ENCODE measurements around the gene AMN1.

The AMN1 gene

DNA sequence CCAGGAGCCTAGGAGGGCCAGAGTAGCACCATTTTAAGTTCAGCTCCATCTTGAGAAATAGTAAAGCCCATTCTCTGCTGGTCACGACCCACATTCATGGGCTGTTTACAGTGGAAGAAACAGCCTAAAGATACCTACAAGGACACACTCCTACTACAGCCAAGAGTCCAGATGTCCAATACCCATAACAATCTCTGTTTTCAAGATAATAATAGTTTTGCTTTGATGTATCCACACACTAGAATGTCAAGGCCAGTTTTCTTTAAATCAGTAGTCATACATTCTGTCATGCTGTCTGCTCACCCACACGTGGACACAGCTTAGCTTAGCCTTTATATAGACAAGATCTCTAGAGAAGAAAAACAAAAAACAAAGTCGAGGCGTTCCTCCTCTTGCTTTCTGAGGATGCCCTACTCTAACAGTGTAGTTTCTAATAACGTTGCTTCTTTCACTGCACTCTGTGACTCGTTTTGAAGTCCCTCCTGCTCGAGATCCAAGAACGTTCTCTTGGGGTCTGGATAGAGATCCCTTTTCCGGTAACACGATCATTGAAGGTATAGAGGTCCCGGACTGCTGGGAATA lies 87.2 kb downstream of the AMN1 start:
- no peak overlapping the region for H3K27ac ChIP-seq (ENCODE audit: low read depth, low read length, poor library complexity, severe bottlenecking)
- H3F3A ChIP-seq (ENCODE audit: insufficient read depth, low read length): no peaks in the 10 kb centered on the region

DNA sequence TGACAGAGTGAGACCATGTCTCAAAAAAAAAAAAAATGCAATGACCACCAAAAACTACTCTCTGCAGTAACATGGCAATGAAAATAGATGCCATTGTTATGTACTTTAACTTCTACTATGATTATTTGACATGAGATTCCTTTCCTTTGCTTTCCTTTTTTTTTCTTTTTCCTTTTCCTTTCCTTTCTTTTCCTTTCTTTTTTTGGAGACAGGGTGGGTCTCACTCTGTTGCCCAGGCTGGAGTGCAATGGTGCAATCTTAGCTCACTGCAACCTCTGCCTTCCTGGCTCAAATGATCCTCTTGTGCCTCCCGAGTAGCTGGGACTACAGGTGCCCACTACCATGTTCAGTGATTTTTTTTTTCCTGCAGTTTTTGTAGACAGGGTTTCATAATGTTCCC lies 94.2 kb downstream of the AMN1 start:
- TF ChIP-seq, protein P1, sequence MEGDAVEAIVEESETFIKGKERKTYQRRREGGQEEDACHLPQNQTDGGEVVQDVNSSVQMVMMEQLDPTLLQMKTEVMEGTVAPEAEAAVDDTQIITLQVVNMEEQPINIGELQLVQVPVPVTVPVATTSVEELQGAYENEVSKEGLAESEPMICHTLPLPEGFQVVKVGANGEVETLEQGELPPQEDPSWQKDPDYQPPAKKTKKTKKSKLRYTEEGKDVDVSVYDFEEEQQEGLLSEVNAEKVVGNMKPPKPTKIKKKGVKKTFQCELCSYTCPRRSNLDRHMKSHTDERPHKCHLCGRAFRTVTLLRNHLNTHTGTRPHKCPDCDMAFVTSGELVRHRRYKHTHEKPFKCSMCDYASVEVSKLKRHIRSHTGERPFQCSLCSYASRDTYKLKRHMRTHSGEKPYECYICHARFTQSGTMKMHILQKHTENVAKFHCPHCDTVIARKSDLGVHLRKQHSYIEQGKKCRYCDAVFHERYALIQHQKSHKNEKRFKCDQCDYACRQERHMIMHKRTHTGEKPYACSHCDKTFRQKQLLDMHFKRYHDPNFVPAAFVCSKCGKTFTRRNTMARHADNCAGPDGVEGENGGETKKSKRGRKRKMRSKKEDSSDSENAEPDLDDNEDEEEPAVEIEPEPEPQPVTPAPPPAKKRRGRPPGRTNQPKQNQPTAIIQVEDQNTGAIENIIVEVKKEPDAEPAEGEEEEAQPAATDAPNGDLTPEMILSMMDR (IDR thresholded peaks at IDR 0.05; ENCODE audit: low read length): no peak
- TF ChIP-seq EZH2 (IDR thresholded peaks at IDR 0.05; ENCODE audit: borderline replicate concordance, low read length): no peak
- H3K4me3 ChIP-seq (ENCODE audit: low read depth, low read length, poor library complexity, severe bottlenecking): no peak overlapping the region
- H3K36me3 ChIP-seq (ENCODE audit: insufficient read depth, low read length): no peaks in the 10 kb centered on the region
- H3K4me2 ChIP-seq (ENCODE audit: low read length): no peak overlapping the region
- H3K9me3 ChIP-seq (ENCODE audit: low read length): no peaks in the 10 kb centered on the region
- H3F3A ChIP-seq (ENCODE audit: insufficient read depth, low read length): no peaks in the 10 kb centered on the region
- no peak overlapping the region for H3K9ac ChIP-seq (ENCODE audit: low read length)
- no peaks in the 10 kb centered on the region for H3K9me2 ChIP-seq (ENCODE audit: low read depth, low read length)
- H3K79me2 ChIP-seq (ENCODE audit: insufficient read depth, low read length): no peaks in the 10 kb centered on the region
- H4K20me1 ChIP-seq (ENCODE audit: insufficient read depth, low read length): no peaks in the 10 kb centered on the region
- H3K27ac ChIP-seq (ENCODE audit: low read depth, low read length, poor library complexity, severe bottlenecking): peak overlapping the region; percentile 91
- peaks cover 43% of the 10 kb centered on the region for H3K4me1 ChIP-seq (ENCODE audit: insufficient read depth, low read length, severe bottlenecking)
- H2AFZ ChIP-seq (ENCODE audit: low read length): 0 out of 2 replicates have a peak overlapping the region, but pooled peaks have one; percentile 28
- no peaks in the 10 kb centered on the region for H3K27me3 ChIP-seq (ENCODE audit: insufficient read depth, low read length)

More for the DNA sequence above, 87.2 kb downstream of the AMN1 start:
- Histone ChIP-seq H4K20me1 (ENCODE audit: insufficient read depth, low read length) (no peaks in the 10 kb centered on the region), H3K9me3 (ENCODE audit: low read length) (no peaks in the 10 kb centered on the region), H3K9ac (ENCODE audit: low read length) (no peak overlapping the region), H3K27me3 (ENCODE audit: insufficient read depth, low read length) (no peaks in the 10 kb centered on the region), H3K4me2 (ENCODE audit: low read length) (no peak overlapping the region), H3K4me1 (ENCODE audit: insufficient read depth, low read length, severe bottlenecking) (peaks cover 40% of the 10 kb centered on the region), H2AFZ (ENCODE audit: low read length) (no peak overlapping the region), H3K36me3 (ENCODE audit: insufficient read depth, low read length) (no peaks in the 10 kb centered on the region), H3K79me2 (ENCODE audit: insufficient read depth, low read length) (no peaks in the 10 kb centered on the region), H3K9me2 (ENCODE audit: low read depth, low read length) (no peaks in the 10 kb centered on the region), H3K4me3 (ENCODE audit: low read depth, low read length, poor library complexity, severe bottlenecking) (no peak overlapping the region)
- TF ChIP-seq, protein P1 (IDR thresholded peaks at IDR 0.05; ENCODE audit: low read length): no peak
- no peak for TF ChIP-seq EZH2 (IDR thresholded peaks at IDR 0.05; ENCODE audit: borderline replicate concordance, low read length)

DNA sequence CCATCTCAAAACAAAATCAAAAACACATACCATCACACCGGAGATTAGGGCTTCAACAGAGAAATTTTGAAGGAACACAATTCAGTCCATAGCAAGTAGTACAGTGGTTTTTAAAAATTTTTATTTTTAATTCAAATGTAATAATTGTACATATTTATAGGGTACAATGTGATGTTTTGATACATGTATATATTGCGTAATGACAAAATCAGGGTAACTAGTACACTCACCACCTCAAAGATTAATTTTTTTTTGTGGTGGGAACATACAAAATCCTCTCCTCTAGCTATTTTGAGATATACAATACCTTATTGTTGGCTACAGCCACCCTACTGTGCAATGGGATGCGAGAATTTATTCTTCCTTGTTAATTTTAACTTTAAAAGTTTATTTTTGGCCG lies 95.4 kb downstream of the AMN1 start:
- H3F3A ChIP-seq (ENCODE audit: insufficient read depth, low read length): no peaks in the 10 kb centered on the region
- no peak overlapping the region for H2AFZ ChIP-seq (ENCODE audit: low read length)
- H3K79me2 ChIP-seq (ENCODE audit: insufficient read depth, low read length): no peaks in the 10 kb centered on the region
- no peaks in the 10 kb centered on the region for H3K27me3 ChIP-seq (ENCODE audit: insufficient read depth, low read length)
- TF ChIP-seq EZH2 (IDR thresholded peaks at IDR 0.05; ENCODE audit: borderline replicate concordance, low read length): no peak
- TF ChIP-seq, protein P1 (IDR thresholded peaks at IDR 0.05; ENCODE audit: low read length): no peak
- H3K9me2 ChIP-seq (ENCODE audit: low read depth, low read length): no peaks in the 10 kb centered on the region
- H4K20me1 ChIP-seq (ENCODE audit: insufficient read depth, low read length): no peaks in the 10 kb centered on the region
- peaks cover 45% of the 10 kb centered on the region for H3K4me1 ChIP-seq (ENCODE audit: insufficient read depth, low read length, severe bottlenecking)
- H3K27ac ChIP-seq (ENCODE audit: low read depth, low read length, poor library complexity, severe bottlenecking): no peak overlapping the region
- no peaks in the 10 kb centered on the region for H3K9me3 ChIP-seq (ENCODE audit: low read length)
- no peaks in the 10 kb centered on the region for H3K36me3 ChIP-seq (ENCODE audit: insufficient read depth, low read length)
- H3K9ac ChIP-seq (ENCODE audit: low read length): no peak overlapping the region
- H3K4me3 ChIP-seq (ENCODE audit: low read depth, low read length, poor library complexity, severe bottlenecking): no peak overlapping the region
- no peak overlapping the region for H3K4me2 ChIP-seq (ENCODE audit: low read length)

All from OCI-LY1 (cell line).